ENCODE results near the gene CHCHD3. TPM values are rescaled to one million over a fixed set of nuclear protein-coding genes. Genes with fewer than 3 reads are reported as not detected.

The CHCHD3 gene
- total RNA-seq, 1 donor from 2014 or later, result 38.5 TPM

GRCh38 chr7:132861940-132862554 is 219.8 kb downstream of the CHCHD3 start:
- no peak for DNase-seq
- ATAC-seq, result no peak
- Histone ChIP-seq H3K4me1 (peaks cover 9% of the 10 kb centered on the region), H3K9me3 (no peaks in the 10 kb centered on the region), H3K27ac (no peak overlapping the region), H3K27me3 (ENCODE audit: low read depth) (no peaks in the 10 kb centered on the region), H3K4me3 (no peak overlapping the region), H3K36me3 (no peaks in the 10 kb centered on the region)
- intact Hi-C loops (cut with DNase I), result no loop called here
- no peak for TF ChIP-seq CTCF (IDR thresholded peaks at IDR 0.05)

- no peaks in the 10 kb centered on the region for H3K9me3 ChIP-seq
- TF ChIP-seq CTCF (IDR thresholded peaks at IDR 0.05), result no peak
- no peaks in the 10 kb centered on the region for H3K36me3 ChIP-seq
- peaks cover 9% of the 10 kb centered on the region for H3K4me1 ChIP-seq
- H3K4me3 ChIP-seq, result no peak overlapping the region
- H3K27me3 ChIP-seq (ENCODE audit: low read depth), result no peaks in the 10 kb centered on the region
- ATAC-seq, result no peak
- no peak overlapping the region for H3K27ac ChIP-seq
- no peak for DNase-seq
- intact Hi-C loops (cut with DNase I), result no loop called here
Measured at GRCh38 chr7:132861424-132861823, 220.5 kb downstream of the CHCHD3 start.

DNA sequence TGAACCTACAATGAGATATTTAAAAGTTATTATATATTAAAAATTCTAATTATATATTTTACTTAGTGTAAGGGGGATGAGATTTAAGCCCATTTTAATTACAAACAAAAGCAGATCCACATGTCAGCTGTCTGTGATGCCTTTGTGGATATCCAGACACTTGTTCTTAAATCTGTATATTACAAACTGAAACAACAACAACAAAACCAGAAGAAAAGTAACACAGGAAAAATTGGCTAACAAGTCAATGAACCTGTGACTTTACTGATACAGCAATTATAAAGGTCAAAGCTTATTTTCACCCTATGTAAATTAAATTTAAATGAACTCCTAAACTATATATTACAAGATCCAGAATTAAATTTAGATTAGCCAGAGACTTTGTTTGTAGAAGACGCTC is 222.7 kb downstream of the CHCHD3 start:
- H3K4me3 ChIP-seq, result no peak overlapping the region
- ATAC-seq (no peak), DNase-seq (no peak)
- H3K27me3 ChIP-seq (ENCODE audit: low read depth), result no peaks in the 10 kb centered on the region
- H3K27ac ChIP-seq, result no peak overlapping the region
- no peak for TF ChIP-seq CTCF (IDR thresholded peaks at IDR 0.05)
- H3K4me1 ChIP-seq, result no peaks in the 10 kb centered on the region
- intact Hi-C loops (cut with DNase I), result no loop called here
- H3K9me3 ChIP-seq, result no peaks in the 10 kb centered on the region
- no peaks in the 10 kb centered on the region for H3K36me3 ChIP-seq

- no peaks in the 10 kb centered on the region for H3K4me1 ChIP-seq
- H3K27ac ChIP-seq, result no peak overlapping the region
- no peak for ATAC-seq
- TF ChIP-seq CTCF (IDR thresholded peaks at IDR 0.05), result no peak
- no peak for DNase-seq
- H3K4me3 ChIP-seq, result no peak overlapping the region
- intact Hi-C loops (cut with DNase I), result no loop called here
- no peaks in the 10 kb centered on the region for H3K27me3 ChIP-seq (ENCODE audit: low read depth)
- H3K36me3 ChIP-seq, result no peaks in the 10 kb centered on the region
- no peaks in the 10 kb centered on the region for H3K9me3 ChIP-seq
Measured at GRCh38 chr7:132858760-132859159, 223.1 kb downstream of the CHCHD3 start.

DNA sequence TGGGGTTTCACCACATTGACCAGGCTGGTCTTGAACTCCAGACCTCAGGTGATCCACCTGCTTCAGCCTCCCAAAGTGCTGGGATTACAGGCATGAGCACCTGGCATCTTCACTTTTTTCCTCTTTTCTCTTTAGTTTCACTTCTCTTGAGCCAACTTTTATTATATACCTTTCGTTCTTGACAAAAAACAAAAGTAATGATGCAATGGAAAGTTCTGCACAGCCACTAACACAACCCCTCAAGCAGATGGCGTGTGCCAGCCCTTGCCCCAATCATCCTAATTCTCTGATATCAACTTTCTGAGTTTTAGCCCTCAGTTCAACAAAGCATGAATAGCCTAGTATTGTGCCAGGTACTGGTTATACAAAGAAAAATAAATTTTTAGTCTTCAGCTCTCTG is 223.6 kb downstream of the CHCHD3 start:
- no peak for DNase-seq
- TF ChIP-seq CTCF (IDR thresholded peaks at IDR 0.05), result no peak
- Histone ChIP-seq H3K4me1 (no peaks in the 10 kb centered on the region), H3K4me3 (no peak overlapping the region), H3K36me3 (no peaks in the 10 kb centered on the region), H3K27ac (no peak overlapping the region), H3K27me3 (ENCODE audit: low read depth) (no peaks in the 10 kb centered on the region), H3K9me3 (no peaks in the 10 kb centered on the region)
- no peak for ATAC-seq
- intact Hi-C loops (cut with DNase I), result no loop called here

All from lower lobe of right lung (tissue), 2 donors.